Subcutaneous abdominal adipose tissue (tissue), 5 donors: ENCODE data around the gene CFAP298.
"Not testable (repeated sequence)": the region's sequence is repeated elsewhere in the genome, so short reads cannot be mapped to it uniquely, and the experiment has no call there.

Experiments
- H3K27ac ChIP-seq: one replicate; pipeline ENCODE4 v1.7.0; 2013; ENCODE audit warnings: low read depth, mild to moderate bottlenecking, inconsistent platforms, low read length, moderate library complexity
- H3K27me3 ChIP-seq, 5 donors: one replicate each; pipeline ENCODE4 v1.7.0; 2013; ENCODE audit warnings: low read length in 5 of 5, inconsistent platforms in 1 of 5; ENCODE audit not compliant: control insufficient read depth in 5 of 5, insufficient read depth in 4 of 5
- H3K36me3 ChIP-seq, 5 donors: one replicate each; pipeline ENCODE4 v1.7.0; 2013; ENCODE audit warnings: low read length in 5 of 5; ENCODE audit not compliant: control insufficient read depth in 5 of 5, insufficient read depth in 5 of 5
- H3K4me1 ChIP-seq, 5 donors: one replicate each; pipeline ENCODE4 v1.7.0; 2013; ENCODE audit warnings: low read length in 5 of 5, mild to moderate bottlenecking in 3 of 5, moderate library complexity in 1 of 5; ENCODE audit not compliant: control insufficient read depth in 5 of 5, insufficient read depth in 5 of 5
- H3K4me3 ChIP-seq, 5 donors: one replicate each; pipeline ENCODE4 v1.7.0; 2013; ENCODE audit warnings: low read length in 5 of 5, low read depth in 1 of 5
- H3K9ac ChIP-seq, 5 donors: one replicate each; pipeline ENCODE4 v1.7.0; 2013; ENCODE audit warnings: low read length in 5 of 5, mild to moderate bottlenecking in 4 of 5, moderate library complexity in 3 of 5
- H3K9me3 ChIP-seq, 5 donors: one replicate each; pipeline ENCODE4 v1.7.0; 2013; ENCODE audit warnings: low read length in 5 of 5; ENCODE audit not compliant: control insufficient read depth in 5 of 5
- donor health status: healthy.
- donor health status: healthy.
- donor health status: healthy.
- donor health status: healthy.
- donor health status: healthy.

The CFAP298 gene

GRCh38 chr21:32569261-32570230 lies 42.6 kb downstream of the CFAP298 start:
- Histone ChIP-seq H3K9me3 (peaks cover 0 to 7% (median 0%) of the 10 kb centered on the region in 5 donors), H3K36me3 (no peaks in the 10 kb centered on the region), H3K27ac (peak overlapping the region; percentile 69), H3K4me3 (peak overlapping the region; percentile 73 to 85 (median 75)), H3K9ac (peak overlapping the region; percentile 27 to 82 (median 63)), H3K4me1 (peaks cover 2 to 12% (median 11%) of the 10 kb centered on the region in 5 donors), H3K27me3 (peaks cover 4 to 8% (median 5%) of the 10 kb centered on the region in 5 donors)

GRCh38 chr21:32567626-32568025 lies 44.6 kb downstream of the CFAP298 start:
- H3K4me3 ChIP-seq: no peak overlapping the region
- peaks cover 0 to 2% (median 1%) of the 10 kb centered on the region in 5 donors for H3K27me3 ChIP-seq
- no peak overlapping the region for H3K9ac ChIP-seq
- no peak overlapping the region for H3K27ac ChIP-seq
- H3K4me1 ChIP-seq: peaks cover 2 to 12% (median 11%) of the 10 kb centered on the region in 5 donors
- H3K9me3 ChIP-seq: peaks cover 0 to 7% (median 0%) of the 10 kb centered on the region in 5 donors
- H3K36me3 ChIP-seq: no peaks in the 10 kb centered on the region

GRCh38 chr21:32566741-32567389 lies 45.3 kb downstream of the CFAP298 start:
- Histone ChIP-seq H3K27ac (no peak overlapping the region), H3K4me1 (peaks cover 2 to 12% (median 11%) of the 10 kb centered on the region in 5 donors)

GRCh38 chr21:32565856-32566465 lies 46.2 kb downstream of the CFAP298 start:
- Histone ChIP-seq H3K27me3 (no peaks in the 10 kb centered on the region), H3K27ac (no peak overlapping the region), H3K4me1 (peaks cover 2 to 12% (median 11%) of the 10 kb centered on the region in 5 donors), H3K9ac (no peak overlapping the region), H3K9me3 (peaks cover 0 to 7% (median 0%) of the 10 kb centered on the region in 5 donors), H3K36me3 (no peaks in the 10 kb centered on the region), H3K4me3 (no peak overlapping the region)

More at GRCh38 chr21:32566741-32567389, 45.3 kb downstream of the CFAP298 start:
- Histone ChIP-seq H3K9ac (no peak overlapping the region), H3K4me3 (no peak overlapping the region), H3K27me3 (no peaks in the 10 kb centered on the region), H3K9me3 (peaks cover 0 to 7% (median 0%) of the 10 kb centered on the region in 5 donors), H3K36me3 (no peaks in the 10 kb centered on the region)

GRCh38 chr21:32562915-32563314 lies 49.3 kb downstream of the CFAP298 start:
- Histone ChIP-seq H3K4me1 (peaks cover 0 to 2% (median 0%) of the 10 kb centered on the region in 5 donors), H3K27me3 (no peaks in the 10 kb centered on the region), H3K4me3 (no peak overlapping the region), H3K9me3 (peaks cover 0 to 7% (median 0%) of the 10 kb centered on the region in 5 donors), H3K9ac (no peak overlapping the region), H3K27ac (no peak overlapping the region), H3K36me3 (no peaks in the 10 kb centered on the region)

- H3K4me3 ChIP-seq: no peak overlapping the region
- H3K9ac ChIP-seq: no peak overlapping the region
- H3K36me3 ChIP-seq: no peaks in the 10 kb centered on the region
- H3K27ac ChIP-seq: no peak overlapping the region
- peaks cover 0 to 2% (median 0%) of the 10 kb centered on the region in 5 donors for H3K4me1 ChIP-seq
- H3K27me3 ChIP-seq: no peaks in the 10 kb centered on the region
- peaks cover 0 to 7% (median 0%) of the 10 kb centered on the region in 5 donors for H3K9me3 ChIP-seq
Observed at GRCh38 chr21:32562426-32562825, 49.8 kb downstream of the CFAP298 start.

- H3K4me1 ChIP-seq, H3K4me3 ChIP-seq, H3K9ac ChIP-seq, H3K36me3 ChIP-seq, H3K27me3 ChIP-seq, H3K27ac ChIP-seq, H3K9me3 ChIP-seq: not testable (repeated sequence)
Observed at GRCh38 chr21:32561476-32561875, 50.7 kb downstream of the CFAP298 start.

GRCh38 chr21:32560896-32561295 lies 51.3 kb downstream of the CFAP298 start:
- Histone ChIP-seq H3K9me3 (peaks cover 0 to 7% (median 0%) of the 10 kb centered on the region in 5 donors), H3K27ac (no peak overlapping the region), H3K36me3 (no peaks in the 10 kb centered on the region), H3K4me3 (no peak overlapping the region), H3K9ac (no peak overlapping the region), H3K27me3 (no peaks in the 10 kb centered on the region), H3K4me1 (peaks cover 0 to 2% (median 0%) of the 10 kb centered on the region in 5 donors)

GRCh38 chr21:32559006-32559610 lies 53.1 kb downstream of the CFAP298 start:
- no peak overlapping the region for H3K27ac ChIP-seq
- H3K4me1 ChIP-seq: peaks cover 0 to 7% (median 0%) of the 10 kb centered on the region in 5 donors
- H3K4me3 ChIP-seq: no peak overlapping the region
- no peaks in the 10 kb centered on the region for H3K36me3 ChIP-seq
- H3K9me3 ChIP-seq: no peaks in the 10 kb centered on the region
- H3K9ac ChIP-seq: no peak overlapping the region
- H3K27me3 ChIP-seq: no peaks in the 10 kb centered on the region
